Left ventricle myocardium inferior (tissue), 1 donor: Measurements from ENCODE around the gene ZCCHC7. TPM values are rescaled to one million over a fixed set of nuclear protein-coding genes. Genes with fewer than 3 reads are reported as not detected.

Experiments
- DNase-seq: peaks from one replicate; pipeline ENCODE4 v3.0.0-alpha.2; 2020
- H3K27ac ChIP-seq: fragments of 200-600 bp; replicated peaks from 2 replicates; pipeline ENCODE4 v1.8.0; 2021
- H3K27me3 ChIP-seq: fragments of 200-600 bp; 2 replicates; pipeline ENCODE4 v1.8.0; 2021; ENCODE audit warnings: low read depth
- H3K36me3 ChIP-seq: fragments of 200-600 bp; 2 replicates; pipeline ENCODE4 v1.8.0; 2021
- H3K4me1 ChIP-seq: fragments of 200-600 bp; 2 replicates; pipeline ENCODE4 v1.8.0; 2021
- H3K4me3 ChIP-seq: fragments of 200-600 bp; 2 replicates; pipeline ENCODE4 v1.8.0; 2021; ENCODE audit warnings: mild to moderate bottlenecking, moderate library complexity
- H3K9me3 ChIP-seq: fragments of 200-600 bp; replicated peaks from 2 replicates; pipeline ENCODE4 v1.8.0; 2021
- intact Hi-C: fragments of 100-400 bp; cut with micrococcal nuclease; formaldehyde crosslinking; loops from one replicate; pipeline ENCODE4 v1.11.0; 2022
- total RNA-seq: library from RNA; stranded (reverse); fragmentation: NEBNext Ultra II Directional; extraction: Animal tissue kit (Norgen Biotek cat#: 25700); gene quantifications from one replicate; pipeline ENCODE4 v1.2.1, GENCODE V29; 2021
- TF ChIP-seq, protein P1 (sequence below): fragments of 200-600 bp; IDR thresholded peaks from 2 replicates; pipeline ENCODE4 v1.8.0; 2021; ENCODE audit warnings: antibody characterized with exemption, mild to moderate bottlenecking, borderline replicate concordance
- donor health status: DM: no; HTN: yes; CAD: no; lungs with severe emphysema.

The ZCCHC7 gene
- total RNA-seq, 1 donor from 2014 or later, result 8.1 TPM

DNA sequence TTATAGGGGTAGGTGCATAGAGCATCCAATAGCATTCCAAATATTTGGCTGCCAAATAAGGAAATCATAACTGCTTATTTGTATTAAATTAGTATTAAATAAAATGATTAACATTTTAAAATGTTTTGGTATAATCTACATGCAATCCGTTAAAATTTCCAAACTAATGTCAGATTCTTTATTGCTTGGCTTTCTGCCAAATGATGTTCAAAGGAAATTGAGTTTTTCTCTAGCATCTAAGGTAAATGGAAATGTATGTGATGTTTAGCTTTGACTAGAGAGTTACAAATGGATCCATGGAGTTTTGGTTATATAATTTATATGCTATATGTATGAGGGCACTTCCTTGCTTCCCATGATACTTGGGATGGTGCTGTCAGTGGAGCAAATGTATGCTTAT, 121.7 kb downstream of the ZCCHC7 start:
- no peak for DNase-seq
- no peaks in the 10 kb centered on the region for H3K36me3 ChIP-seq
- H3K9me3 ChIP-seq, result no peaks in the 10 kb centered on the region
- TF ChIP-seq, protein P1, sequence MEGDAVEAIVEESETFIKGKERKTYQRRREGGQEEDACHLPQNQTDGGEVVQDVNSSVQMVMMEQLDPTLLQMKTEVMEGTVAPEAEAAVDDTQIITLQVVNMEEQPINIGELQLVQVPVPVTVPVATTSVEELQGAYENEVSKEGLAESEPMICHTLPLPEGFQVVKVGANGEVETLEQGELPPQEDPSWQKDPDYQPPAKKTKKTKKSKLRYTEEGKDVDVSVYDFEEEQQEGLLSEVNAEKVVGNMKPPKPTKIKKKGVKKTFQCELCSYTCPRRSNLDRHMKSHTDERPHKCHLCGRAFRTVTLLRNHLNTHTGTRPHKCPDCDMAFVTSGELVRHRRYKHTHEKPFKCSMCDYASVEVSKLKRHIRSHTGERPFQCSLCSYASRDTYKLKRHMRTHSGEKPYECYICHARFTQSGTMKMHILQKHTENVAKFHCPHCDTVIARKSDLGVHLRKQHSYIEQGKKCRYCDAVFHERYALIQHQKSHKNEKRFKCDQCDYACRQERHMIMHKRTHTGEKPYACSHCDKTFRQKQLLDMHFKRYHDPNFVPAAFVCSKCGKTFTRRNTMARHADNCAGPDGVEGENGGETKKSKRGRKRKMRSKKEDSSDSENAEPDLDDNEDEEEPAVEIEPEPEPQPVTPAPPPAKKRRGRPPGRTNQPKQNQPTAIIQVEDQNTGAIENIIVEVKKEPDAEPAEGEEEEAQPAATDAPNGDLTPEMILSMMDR, result no peak
- no peak overlapping the region for H3K4me3 ChIP-seq
- no peak overlapping the region for H3K27ac ChIP-seq
- H3K27me3 ChIP-seq, result no peaks in the 10 kb centered on the region
- peaks cover 7% of the 10 kb centered on the region for H3K4me1 ChIP-seq
- intact Hi-C loops, result loop anchor here (10.0 kb wide), 1 partner anchor 57 kb away; no protein-coding TSS in a partner anchor

DNA sequence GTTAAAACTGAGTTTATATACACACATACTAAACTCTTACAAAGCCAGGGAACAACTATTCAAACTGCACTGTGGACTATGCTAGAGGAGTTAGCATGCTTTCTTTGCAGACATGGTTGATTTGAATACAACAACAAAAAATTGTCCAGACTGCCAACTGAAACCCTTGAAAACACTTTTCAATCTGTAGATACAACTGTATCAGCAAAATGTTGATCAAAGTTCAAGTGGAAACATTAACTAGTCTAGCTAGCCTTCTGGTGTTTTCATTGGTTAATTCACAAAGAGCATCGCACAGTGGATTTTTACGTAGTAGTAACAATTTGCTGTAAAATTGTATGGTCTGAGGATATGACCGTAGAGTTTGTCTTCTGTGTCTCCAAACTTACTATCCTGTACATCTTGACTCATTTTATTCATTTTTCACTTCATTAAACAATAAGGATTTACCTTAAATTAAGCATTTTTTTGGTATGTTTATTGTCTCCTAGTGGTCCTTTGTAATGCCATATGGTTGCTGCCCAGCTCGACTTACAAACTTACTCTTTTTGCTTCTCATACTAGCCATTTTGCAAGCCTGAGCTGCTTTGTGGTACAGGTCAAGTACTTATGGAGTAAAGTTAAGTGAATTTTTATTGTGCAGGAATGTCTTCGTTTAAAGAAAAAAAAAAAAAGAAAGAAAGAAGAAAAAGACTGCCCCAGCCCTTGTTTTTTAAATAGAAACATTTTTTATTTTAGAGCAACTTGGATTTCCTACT, 123.4 kb downstream of the ZCCHC7 start:
- Histone ChIP-seq H3K4me1 (peaks cover 11% of the 10 kb centered on the region), H3K27ac (no peak overlapping the region), H3K36me3 (no peaks in the 10 kb centered on the region), H3K27me3 (no peaks in the 10 kb centered on the region), H3K4me3 (no peak overlapping the region), H3K9me3 (no peaks in the 10 kb centered on the region)
- intact Hi-C loops, result loop anchor here (10.0 kb wide), 1 partner anchor 59 kb away; no protein-coding TSS in a partner anchor
- TF ChIP-seq, protein P1, result no peak
- no peak for DNase-seq

DNA sequence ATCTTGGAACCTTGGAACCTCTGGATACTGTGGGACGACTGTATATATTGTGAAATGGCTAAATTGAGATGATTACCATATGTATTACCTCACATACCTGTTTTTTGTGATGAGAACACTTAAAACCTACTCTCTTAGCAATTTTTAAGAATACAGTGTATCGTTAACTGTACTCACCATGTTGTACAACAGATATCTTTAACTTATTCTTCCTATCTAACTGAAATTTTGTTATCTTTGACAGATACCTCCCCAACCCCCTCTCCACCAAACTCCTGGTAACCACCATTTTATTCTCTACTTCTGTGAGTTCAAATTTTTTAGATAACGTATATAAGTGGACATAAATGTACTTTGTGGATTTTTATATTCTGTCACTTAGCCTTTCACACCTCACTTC, 126.5 kb downstream of the ZCCHC7 start:
- H3K27ac ChIP-seq, result no peak overlapping the region
- TF ChIP-seq, protein P1, result no peak
- H3K36me3 ChIP-seq, result peaks cover 7% of the 10 kb centered on the region
- no peak overlapping the region for H3K4me3 ChIP-seq
- H3K9me3 ChIP-seq, result no peaks in the 10 kb centered on the region
- peaks cover 11% of the 10 kb centered on the region for H3K4me1 ChIP-seq
- H3K27me3 ChIP-seq, result no peaks in the 10 kb centered on the region
- DNase-seq, result no peak
- intact Hi-C loops, result loop anchor here (10.0 kb wide), 1 partner anchor 62 kb away; no protein-coding TSS in a partner anchor

DNA sequence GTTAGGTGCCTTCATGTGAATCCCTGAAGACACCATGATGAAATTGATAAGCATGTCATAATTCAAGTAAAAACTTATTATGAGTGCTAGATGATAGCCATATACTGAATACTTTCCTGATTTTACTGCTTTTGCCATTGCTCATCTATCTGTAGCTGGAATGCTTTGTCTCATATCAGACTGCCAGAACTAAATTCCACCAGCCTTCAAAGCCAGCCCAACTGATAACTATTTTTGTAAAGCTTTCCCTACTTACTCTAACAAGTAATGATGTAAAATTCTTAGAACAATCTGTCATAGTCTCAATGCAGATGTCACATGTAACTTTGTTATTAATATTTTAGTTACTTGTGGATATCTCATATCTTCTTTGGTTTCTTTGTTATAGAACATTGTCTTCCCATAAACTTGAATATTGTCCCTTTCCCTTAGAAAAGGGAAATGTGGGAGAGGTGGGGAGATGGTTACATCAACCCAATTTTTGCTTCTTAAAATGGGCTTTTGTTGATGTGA, 128.3 kb downstream of the ZCCHC7 start:
- intact Hi-C loops, result loop anchor here (10.0 kb wide), 1 partner anchor 64 kb away; no protein-coding TSS in a partner anchor
- TF ChIP-seq, protein P1, result no peak

DNA sequence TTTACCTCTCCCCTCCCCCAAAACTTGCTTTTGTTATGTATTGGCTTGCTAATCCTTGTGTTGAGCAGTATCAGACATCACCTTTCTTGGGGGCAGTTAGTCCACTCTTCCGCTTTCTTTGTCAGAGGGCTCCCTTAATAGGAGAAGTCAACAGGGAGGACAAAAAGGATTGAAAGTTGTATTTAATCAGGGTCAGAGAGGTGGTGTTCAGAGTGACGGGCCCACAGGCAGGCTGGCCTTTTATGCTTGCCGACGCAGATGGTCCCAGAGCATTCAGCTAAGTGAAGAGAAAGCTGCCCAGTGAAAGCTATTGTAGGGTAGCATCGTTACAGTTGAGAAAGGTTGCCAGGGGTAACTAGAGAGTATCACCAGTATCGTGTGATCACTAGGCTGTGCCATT, 131.1 kb downstream of the ZCCHC7 start:
- no peak overlapping the region for H3K4me3 ChIP-seq
- H3K27me3 ChIP-seq, result no peaks in the 10 kb centered on the region
- intact Hi-C loops, result no loop called here
- H3K36me3 ChIP-seq, result peaks cover 7% of the 10 kb centered on the region
- H3K9me3 ChIP-seq, result no peaks in the 10 kb centered on the region
- no peak for DNase-seq
- no peak overlapping the region for H3K27ac ChIP-seq
- TF ChIP-seq, protein P1, result no peak
- H3K4me1 ChIP-seq, result peaks cover 5% of the 10 kb centered on the region

More for the DNA sequence above, 128.3 kb downstream of the ZCCHC7 start:
- H3K27ac ChIP-seq, result no peak overlapping the region
- DNase-seq, result no peak
- peaks cover 7% of the 10 kb centered on the region for H3K36me3 ChIP-seq
- no peaks in the 10 kb centered on the region for H3K9me3 ChIP-seq
- H3K4me1 ChIP-seq, result peaks cover 5% of the 10 kb centered on the region
- H3K4me3 ChIP-seq, result no peak overlapping the region
- H3K27me3 ChIP-seq, result no peaks in the 10 kb centered on the region
